Neural cell (in vitro differentiated cells): ENCODE results near the gene CABP4. TPM values are rescaled to one million over a fixed set of nuclear protein-coding genes. Genes with fewer than 3 reads are reported as not detected.

Source experiments
- H2AFZ ChIP-seq: fragments of 200-600, 300-800 bp; sonication (generic), shearing (Covaris generic); 2 replicates; pipeline ENCODE4 v1.6.0; 2014; ENCODE audit warnings: low read depth, mild to moderate bottlenecking, antibody characterized with exemption, low read length, moderate library complexity
- H3F3A ChIP-seq: fragments of 200-600 bp; shearing (Covaris generic); 2 replicates; pipeline ENCODE4 v1.6.1; 2016; ENCODE audit warnings: mild to moderate bottlenecking, moderate library complexity, mixed read lengths, antibody characterized with exemption, low read length; ENCODE audit not compliant: insufficient read depth, poor library complexity, severe bottlenecking
- H3K27ac ChIP-seq: fragments of 200-600, 300-800 bp; sonication (generic), shearing (Covaris generic); 2 replicates; pipeline ENCODE4 v1.5.1; 2014; ENCODE audit warnings: mild to moderate bottlenecking, low read length, moderate library complexity
- H3K27me3 ChIP-seq: fragments of 300-800, 200-600 bp; sonication (generic), shearing (Covaris generic); 2 replicates; pipeline ENCODE4 v1.6.0; 2014; ENCODE audit warnings: mild to moderate bottlenecking, low read depth, low read length, moderate library complexity; ENCODE audit not compliant: insufficient read depth
- H3K36me3 ChIP-seq: fragments of 300-800, 200-600 bp; sonication (generic), shearing (Covaris generic); 2 replicates; pipeline ENCODE4 v1.5.1; 2014; ENCODE audit warnings: mild to moderate bottlenecking, antibody characterized with exemption, low read length, moderate library complexity; ENCODE audit not compliant: insufficient read depth
- H3K4me2 ChIP-seq: fragments of 300-800, 200-600 bp; sonication (generic), shearing (Covaris generic); 2 replicates; pipeline ENCODE4 v1.6.0; 2014; ENCODE audit warnings: mild to moderate bottlenecking, low read length
- H3K4me3 ChIP-seq: fragments of 300-800, 200-600 bp; sonication (generic), shearing (Covaris generic); 2 replicates; pipeline ENCODE4 v1.5.1; 2014; ENCODE audit warnings: mild to moderate bottlenecking, low read length, moderate library complexity
- H3K79me2 ChIP-seq: fragments of 200-600 bp; shearing (Covaris generic); replicated peaks from 2 replicates; pipeline ENCODE4 v1.6.0; 2014; ENCODE audit warnings: mild to moderate bottlenecking, low read length, moderate library complexity; ENCODE audit not compliant: insufficient read depth
- H3K9ac ChIP-seq: fragments of 300-800, 200-600 bp; sonication (generic), shearing (Covaris generic); 2 replicates; pipeline ENCODE4 v1.6.1; 2016; ENCODE audit warnings: mild to moderate bottlenecking, low read length, mixed read lengths
- H3K9me2 ChIP-seq: fragments of 200-600 bp; shearing (Covaris generic); 2 replicates; pipeline ENCODE4 v1.6.1; 2016; ENCODE audit warnings: mild to moderate bottlenecking, low read length, mixed read lengths; ENCODE audit not compliant: insufficient read depth
- H3K9me3 ChIP-seq: fragments of 200-600, 300-800 bp; sonication (generic), shearing (Covaris generic); 2 replicates; pipeline ENCODE4 v1.6.1; 2016; ENCODE audit warnings: mild to moderate bottlenecking, mixed run types, low read length, moderate library complexity, mixed read lengths
- H4K20me1 ChIP-seq: fragments of 200-600 bp; shearing (Covaris generic); 2 replicates; pipeline ENCODE4 v1.6.1; 2016; ENCODE audit warnings: mild to moderate bottlenecking, mixed run types; ENCODE audit not compliant: insufficient read depth
- EP300 ChIP-seq: fragments of 450-650 bp; conservative IDR thresholded peaks from 2 replicates; pipeline ENCODE4 v1.6.1; 2014; ENCODE audit warnings: antibody characterized with exemption, mild to moderate bottlenecking, moderate library complexity; ENCODE audit not compliant: poor library complexity, severe bottlenecking
- EZH2 ChIP-seq: fragments of 200-600, 300-800 bp; shearing (Covaris generic), sonication (generic); IDR thresholded peaks from 2 replicates; pipeline ENCODE4 v1.6.1; 2014; ENCODE audit warnings: antibody characterized with exemption, low read length, borderline replicate concordance, mild to moderate bottlenecking; ENCODE audit not compliant: insufficient read depth, poor library complexity, severe bottlenecking
- MXI1 ChIP-seq: fragments of 450-650 bp; conservative IDR thresholded peaks from 2 replicates; pipeline ENCODE4 v1.6.1; 2014; ENCODE audit warnings: antibody characterized with exemption, mild to moderate bottlenecking; ENCODE audit not compliant: poor library complexity, severe bottlenecking
- POLR2AphosphoS5 ChIP-seq: IDR thresholded peaks from 2 replicates; pipeline ENCODE4 v1.6.1; 2012
- RAD21 ChIP-seq: fragments of 450-650 bp; conservative IDR thresholded peaks from 2 replicates; pipeline ENCODE4 v1.6.1; 2014; ENCODE audit warnings: antibody characterized with exemption, mild to moderate bottlenecking, moderate library complexity
- REST ChIP-seq: IDR thresholded peaks from 2 replicates; pipeline ENCODE4 v1.6.1; 2012; ENCODE audit warnings: borderline replicate concordance
- SMC3 ChIP-seq: fragments of 450-650 bp; conservative IDR thresholded peaks from 2 replicates; pipeline ENCODE4 v1.6.1; 2014; ENCODE audit warnings: antibody characterized with exemption, mild to moderate bottlenecking, moderate library complexity; ENCODE audit not compliant: poor library complexity
- TAF1 ChIP-seq: IDR thresholded peaks from 2 replicates; pipeline ENCODE4 v1.6.1; 2012; ENCODE audit warnings: low read depth
- polyA plus RNA-seq: library from polyadenylated mRNA; depleted of rRNA; stranded (reverse); fragments of >200 nt; gene quantifications from 2 replicates; pipeline ENCODE4 v1.2.3, GENCODE V29; 2014
- TF ChIP-seq, protein P1 (sequence below): fragments of 450-650 bp; IDR thresholded peaks from 2 replicates; pipeline ENCODE4 v1.5.1; 2014; ENCODE audit warnings: antibody characterized with exemption, mild to moderate bottlenecking, moderate library complexity; ENCODE audit not compliant: poor library complexity, severe bottlenecking

The CABP4 gene
- polyA plus RNA-seq, 1 donor from 2014 or later = not detected

GRCh38 chr11:67500484-67500821, 45.3 kb downstream of the CABP4 start (continued):
- no peak for TF ChIP-seq REST
- no peak for TF ChIP-seq RAD21
- no peak for TF ChIP-seq EP300

DNA sequence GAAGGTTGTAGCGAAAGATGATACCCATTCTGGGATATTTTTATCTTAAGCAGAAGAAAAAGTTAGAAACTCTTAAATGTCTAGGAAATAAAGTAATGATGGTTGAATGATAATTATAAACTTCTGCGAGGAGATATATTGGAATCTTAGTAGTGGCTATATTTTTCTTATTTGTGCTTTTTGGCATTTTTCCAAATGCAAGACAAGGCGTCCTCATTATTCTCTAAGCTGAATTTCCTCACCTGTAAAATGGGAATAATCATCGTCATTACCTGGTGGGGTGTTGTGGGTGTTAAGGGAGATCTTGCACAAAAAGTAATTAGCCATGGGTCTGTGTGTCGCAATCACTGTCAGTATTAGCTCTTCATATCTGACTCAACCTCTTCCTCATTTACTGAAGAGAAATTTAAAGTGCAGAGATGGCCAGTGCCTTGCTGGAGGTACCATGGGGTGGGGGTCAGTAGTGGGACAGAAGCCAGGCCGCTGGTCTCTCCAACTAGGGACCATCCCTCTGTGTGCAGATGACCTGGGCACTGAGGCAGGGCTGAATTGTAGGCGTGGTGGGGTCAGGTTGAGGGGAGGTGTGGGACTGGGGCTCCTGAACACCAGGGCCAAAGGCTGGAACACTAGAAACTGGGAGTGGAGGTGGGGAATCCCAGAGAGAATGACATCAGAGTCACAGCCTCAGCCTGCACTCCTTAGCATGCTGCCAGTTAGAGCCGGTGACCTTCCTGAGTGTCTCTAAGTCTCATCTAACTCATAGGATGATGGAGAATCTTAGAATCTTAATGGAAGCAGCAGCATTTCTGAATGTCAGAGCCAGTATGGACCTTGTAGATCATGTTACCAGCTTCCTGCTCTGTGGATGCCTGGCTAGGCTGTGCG, 45.9 kb downstream of the CABP4 start:
- H3K4me2 ChIP-seq = no peak overlapping the region
- no peak overlapping the region for H2AFZ ChIP-seq
- H3K79me2 ChIP-seq = peaks cover 15% of the 10 kb centered on the region
- H3K36me3 ChIP-seq = no peaks in the 10 kb centered on the region
- no peaks in the 10 kb centered on the region for H3K9me3 ChIP-seq
- no peak overlapping the region for H3K27ac ChIP-seq
- H3K4me3 ChIP-seq = no peak overlapping the region
- TF ChIP-seq TAF1 (no peak), POLR2AphosphoS5 (no peak), EP300 (no peak), SMC3 (no peak), EZH2 (no peak)
- H4K20me1 ChIP-seq = no peaks in the 10 kb centered on the region
- no peaks in the 10 kb centered on the region for H3K9me2 ChIP-seq
- no peak overlapping the region for H3K9ac ChIP-seq
- H3K27me3 ChIP-seq = no peaks in the 10 kb centered on the region
- H3F3A ChIP-seq = no peaks in the 10 kb centered on the region

GRCh38 chr11:67501854-67502253, 46.7 kb downstream of the CABP4 start:
- no peak overlapping the region for H3K4me3 ChIP-seq
- no peaks in the 10 kb centered on the region for H3K9me3 ChIP-seq
- H4K20me1 ChIP-seq = no peaks in the 10 kb centered on the region
- peaks cover 15% of the 10 kb centered on the region for H3K79me2 ChIP-seq
- no peaks in the 10 kb centered on the region for H3F3A ChIP-seq
- no peaks in the 10 kb centered on the region for H3K27me3 ChIP-seq
- no peaks in the 10 kb centered on the region for H3K9me2 ChIP-seq
- no peak overlapping the region for H3K4me2 ChIP-seq
- no peak overlapping the region for H3K27ac ChIP-seq
- TF ChIP-seq, protein P1, sequence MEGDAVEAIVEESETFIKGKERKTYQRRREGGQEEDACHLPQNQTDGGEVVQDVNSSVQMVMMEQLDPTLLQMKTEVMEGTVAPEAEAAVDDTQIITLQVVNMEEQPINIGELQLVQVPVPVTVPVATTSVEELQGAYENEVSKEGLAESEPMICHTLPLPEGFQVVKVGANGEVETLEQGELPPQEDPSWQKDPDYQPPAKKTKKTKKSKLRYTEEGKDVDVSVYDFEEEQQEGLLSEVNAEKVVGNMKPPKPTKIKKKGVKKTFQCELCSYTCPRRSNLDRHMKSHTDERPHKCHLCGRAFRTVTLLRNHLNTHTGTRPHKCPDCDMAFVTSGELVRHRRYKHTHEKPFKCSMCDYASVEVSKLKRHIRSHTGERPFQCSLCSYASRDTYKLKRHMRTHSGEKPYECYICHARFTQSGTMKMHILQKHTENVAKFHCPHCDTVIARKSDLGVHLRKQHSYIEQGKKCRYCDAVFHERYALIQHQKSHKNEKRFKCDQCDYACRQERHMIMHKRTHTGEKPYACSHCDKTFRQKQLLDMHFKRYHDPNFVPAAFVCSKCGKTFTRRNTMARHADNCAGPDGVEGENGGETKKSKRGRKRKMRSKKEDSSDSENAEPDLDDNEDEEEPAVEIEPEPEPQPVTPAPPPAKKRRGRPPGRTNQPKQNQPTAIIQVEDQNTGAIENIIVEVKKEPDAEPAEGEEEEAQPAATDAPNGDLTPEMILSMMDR = no peak
- no peak for TF ChIP-seq POLR2AphosphoS5
- no peak for TF ChIP-seq RAD21
- TF ChIP-seq EZH2 = no peak
- TF ChIP-seq MXI1 = no peak
- TF ChIP-seq SMC3 = no peak
- no peak for TF ChIP-seq EP300
- no peak for TF ChIP-seq TAF1
- TF ChIP-seq REST = no peak
- no peak overlapping the region for H2AFZ ChIP-seq
- H3K9ac ChIP-seq = no peak overlapping the region
- H3K36me3 ChIP-seq = no peaks in the 10 kb centered on the region
